ENCODE data around the gene ADAM19. TPM values are rescaled to one million over a fixed set of nuclear protein-coding genes. Genes with fewer than 3 reads are reported as not detected.
A peak's percentile ranks its signal among the peaks of the same experiment; 100 is the strongest.

Gene ADAM19
- total and polyA plus RNA-seq, 4 donors, result 3.1 to 17.6 (median 12.9) TPM

DNA sequence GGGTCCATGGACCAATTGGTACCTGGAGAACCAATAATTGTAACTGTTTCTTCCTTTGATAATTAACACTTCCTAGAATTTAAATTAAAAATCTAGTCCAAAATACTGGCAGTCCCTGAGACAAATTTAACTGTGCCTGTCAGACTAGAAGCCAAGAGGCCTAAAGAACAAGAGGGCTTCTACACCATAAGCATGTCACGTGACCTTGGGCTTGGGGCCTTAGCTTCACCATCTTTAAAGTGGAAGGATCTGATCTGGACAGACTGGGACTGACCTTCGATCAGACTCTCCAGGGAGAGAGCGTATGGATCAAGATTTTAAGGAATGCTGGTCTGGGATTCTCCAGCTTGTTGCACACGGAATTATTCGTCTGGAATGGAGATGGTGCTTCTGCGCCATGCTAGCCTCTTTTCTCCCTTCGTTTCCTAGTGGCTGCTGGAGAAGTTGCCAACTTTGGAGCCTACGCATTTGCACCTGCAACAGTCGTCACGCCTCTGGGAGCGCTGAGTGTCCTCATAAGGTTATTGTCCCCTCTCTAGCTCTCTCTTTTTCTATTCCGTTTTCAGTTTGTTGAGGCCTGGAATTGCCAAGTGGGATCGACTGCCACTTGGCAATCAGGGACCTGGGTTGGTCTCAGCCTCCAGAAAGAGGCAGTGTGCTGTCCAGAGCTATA is 107.1 kb downstream of the ADAM19 start:
- Histone ChIP-seq H3K4me3 (no peak overlapping the region), H3K9me3 (ENCODE audit: control insufficient read depth in 4 of 4, insufficient read depth in 3 of 4, low read length in 3 of 4) (no peaks in the 10 kb centered on the region), H3K27ac (ENCODE audit: low read depth in 1 of 2, low read length in 1 of 2) (no peak overlapping the region), H3K27me3 (ENCODE audit: control insufficient read depth in 3 of 3, insufficient read depth in 3 of 3, low read length in 2 of 3) (no peaks in the 10 kb centered on the region), H3K4me1 (ENCODE audit: control insufficient read depth in 5 of 5, insufficient read depth in 5 of 5, low read length in 5 of 5) (peaks cover 0 to 3% (median 0%) of the 10 kb centered on the region in 5 donors), H3K36me3 (ENCODE audit: control insufficient read depth in 4 of 4, insufficient read depth in 4 of 4, low read length in 4 of 4) (no peaks in the 10 kb centered on the region), H3K9ac (ENCODE audit: insufficient read depth in 1 of 2, low read length in 2 of 2) (no peak overlapping the region)
- WGBS, 2 donors, result 95 to 96% methylated on average over 13 of the region's 13 CpGs
- TF ChIP-seq, protein P1, sequence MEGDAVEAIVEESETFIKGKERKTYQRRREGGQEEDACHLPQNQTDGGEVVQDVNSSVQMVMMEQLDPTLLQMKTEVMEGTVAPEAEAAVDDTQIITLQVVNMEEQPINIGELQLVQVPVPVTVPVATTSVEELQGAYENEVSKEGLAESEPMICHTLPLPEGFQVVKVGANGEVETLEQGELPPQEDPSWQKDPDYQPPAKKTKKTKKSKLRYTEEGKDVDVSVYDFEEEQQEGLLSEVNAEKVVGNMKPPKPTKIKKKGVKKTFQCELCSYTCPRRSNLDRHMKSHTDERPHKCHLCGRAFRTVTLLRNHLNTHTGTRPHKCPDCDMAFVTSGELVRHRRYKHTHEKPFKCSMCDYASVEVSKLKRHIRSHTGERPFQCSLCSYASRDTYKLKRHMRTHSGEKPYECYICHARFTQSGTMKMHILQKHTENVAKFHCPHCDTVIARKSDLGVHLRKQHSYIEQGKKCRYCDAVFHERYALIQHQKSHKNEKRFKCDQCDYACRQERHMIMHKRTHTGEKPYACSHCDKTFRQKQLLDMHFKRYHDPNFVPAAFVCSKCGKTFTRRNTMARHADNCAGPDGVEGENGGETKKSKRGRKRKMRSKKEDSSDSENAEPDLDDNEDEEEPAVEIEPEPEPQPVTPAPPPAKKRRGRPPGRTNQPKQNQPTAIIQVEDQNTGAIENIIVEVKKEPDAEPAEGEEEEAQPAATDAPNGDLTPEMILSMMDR (IDR thresholded peaks at IDR 0.05; ENCODE audit: control extremely low read depth, extremely low read depth), result no peak
- ATAC-seq (ENCODE audit: insufficient read depth, low FRiP score), result no peak
- no peak for DNase-seq

- DNase-seq, result no peak
- ATAC-seq (ENCODE audit: insufficient read depth, low FRiP score), result peak; percentile 73
- TF ChIP-seq, protein P1 (IDR thresholded peaks at IDR 0.05; ENCODE audit: control extremely low read depth, extremely low read depth), result no peak
- WGBS, 2 donors, result 18 to 29% methylated on average over 4 of the region's 4 CpGs
- Histone ChIP-seq H3K9me3 (ENCODE audit: control insufficient read depth in 4 of 4, insufficient read depth in 3 of 4, low read length in 3 of 4) (peaks cover 0 to 2% (median 0%) of the 10 kb centered on the region in 4 donors), H3K27ac (ENCODE audit: low read depth in 1 of 2, low read length in 1 of 2) (no peak overlapping the region), H3K27me3 (ENCODE audit: control insufficient read depth in 3 of 3, insufficient read depth in 3 of 3, low read length in 2 of 3) (peaks cover 0 to 24% (median 19%) of the 10 kb centered on the region in 3 donors), H3K4me3 (no peak overlapping the region), H3K9ac (ENCODE audit: insufficient read depth in 1 of 2, low read length in 2 of 2) (no peak overlapping the region), H3K4me1 (ENCODE audit: control insufficient read depth in 5 of 5, insufficient read depth in 5 of 5, low read length in 5 of 5) (peaks cover 0 to 7% (median 7%) of the 10 kb centered on the region in 5 donors), H3K36me3 (ENCODE audit: control insufficient read depth in 4 of 4, insufficient read depth in 4 of 4, low read length in 4 of 4) (no peaks in the 10 kb centered on the region)
Measured at GRCh38 chr5:157464519-157465171, 110.9 kb downstream of the ADAM19 start.

- DNase-seq, result no peak
- H3K9ac ChIP-seq (ENCODE audit: insufficient read depth in 1 of 2, low read length in 2 of 2), result no peak overlapping the region
- peaks cover 0 to 8% (median 7%) of the 10 kb centered on the region in 5 donors for H3K4me1 ChIP-seq (ENCODE audit: control insufficient read depth in 5 of 5, insufficient read depth in 5 of 5, low read length in 5 of 5)
- H3K36me3 ChIP-seq (ENCODE audit: control insufficient read depth in 4 of 4, insufficient read depth in 4 of 4, low read length in 4 of 4), result no peaks in the 10 kb centered on the region
- 66 to 73% methylated on average over 9 of the region's 9 CpGs for WGBS, 2 donors
- ATAC-seq (ENCODE audit: insufficient read depth, low FRiP score), result no peak
- H3K9me3 ChIP-seq (ENCODE audit: control insufficient read depth in 4 of 4, insufficient read depth in 3 of 4, low read length in 3 of 4), result peaks cover 0 to 2% (median 0%) of the 10 kb centered on the region in 4 donors
- TF ChIP-seq, protein P1 (IDR thresholded peaks at IDR 0.05; ENCODE audit: control extremely low read depth, extremely low read depth), result no peak
- H3K27ac ChIP-seq (ENCODE audit: low read depth in 1 of 2, low read length in 1 of 2), result no peak overlapping the region
- H3K4me3 ChIP-seq, result no peak overlapping the region
- H3K27me3 ChIP-seq (ENCODE audit: control insufficient read depth in 3 of 3, insufficient read depth in 3 of 3, low read length in 2 of 3), result peaks cover 0 to 27% (median 27%) of the 10 kb centered on the region in 3 donors
Measured at GRCh38 chr5:157463621-157464518, 111.7 kb downstream of the ADAM19 start.
